ENCODE results near the gene ZFP92.

GRCh38 chrX:153435845-153436244 lies 24.6 kb downstream of the ZFP92 start:
- TF ChIP-seq CTCF (IDR thresholded peaks at IDR 0.05) (no peak), EZH2phosphoT487 (IDR thresholded peaks at IDR 0.05) (no peak), EZH2 (IDR thresholded peaks at IDR 0.05) (no peak)

Measured in neural progenitor cell (in vitro differentiated cells).